HG03575 (cell line): ENCODE results near the gene ZNF300.
"Not testable (repeated sequence)": the region's sequence is repeated elsewhere in the genome, so short reads cannot be mapped to it uniquely, and the experiment has no call there.

ENCODE experiments used
- ATAC-seq: cut with Tn5 transposase; IDR thresholded peaks from one replicate; pipeline ENCODE4 v1.9.1; 2021; ENCODE audit not compliant: unreplicated experiment, insufficient number of reproducible peaks, low FRiP score; ENCODE audit errors: extremely low read depth

Gene ZNF300

GRCh38 chr5:150904479-150905311 lies at the start of gene ZNF300:
ZNF300 (minus strand) TSS chr5:150904980; CDS start chr5:150903155, 1,825 bp downstream.
- ATAC-seq: no peak

GRCh38 chr5:150948539-150948938 lies 43.8 kb upstream of the ZNF300 start:
- no peak for ATAC-seq

- no peak for ATAC-seq
Observed at GRCh38 chr5:150946351-150946905, 41.6 kb upstream of the ZNF300 start.

- no peak for ATAC-seq
Observed at GRCh38 chr5:150945947-150946346, 41.2 kb upstream of the ZNF300 start.

GRCh38 chr5:150945486-150945885 lies 40.7 kb upstream of the ZNF300 start:
- no peak for ATAC-seq

GRCh38 chr5:150931368-150931965 lies 26.7 kb upstream of the ZNF300 start:
- ATAC-seq: no peak

- ATAC-seq: no peak
Observed at GRCh38 chr5:150918613-150919012, 13.8 kb upstream of the ZNF300 start.

- ATAC-seq: no peak
Observed at GRCh38 chr5:150912312-150912814, 7.6 kb upstream of the ZNF300 start.

- ATAC-seq: no peak
Observed at GRCh38 chr5:150905312-150905683, 518 bp upstream of the ZNF300 start.

GRCh38 chr5:150901446-150901845 lies 3.3 kb downstream of the ZNF300 start:
- ATAC-seq: no peak

GRCh38 chr5:150895431-150896428 lies 9.1 kb downstream of the ZNF300 start:
- no peak for ATAC-seq

- no peak for ATAC-seq
Observed at GRCh38 chr5:150879358-150879757, 25.4 kb downstream of the ZNF300 start.

GRCh38 chr5:150862070-150862469 lies 42.7 kb downstream of the ZNF300 start:
- no peak for ATAC-seq

GRCh38 chr5:150860246-150860821 lies 44.4 kb downstream of the ZNF300 start:
- no peak for ATAC-seq

- not testable (repeated sequence) for ATAC-seq
Observed at GRCh38 chr5:150856700-150857099, 48.1 kb downstream of the ZNF300 start.

GRCh38 chr5:150853561-150853960 lies 51.2 kb downstream of the ZNF300 start:
- ATAC-seq: no peak

- no peak for ATAC-seq
Observed at GRCh38 chr5:150851039-150851438, 53.7 kb downstream of the ZNF300 start.

GRCh38 chr5:150848271-150848670 lies 56.5 kb downstream of the ZNF300 start:
- ATAC-seq: no peak

- no peak for ATAC-seq
Observed at GRCh38 chr5:150847334-150847695, 57.5 kb downstream of the ZNF300 start.
